DMS153 treated with DMSO at 0.1 percent for 48 hours (cell line): ENCODE data around the gene GRM8.

Source experiments
- DNase-seq: peaks from one replicate; lab custom pipeline; 2025; ENCODE audit not compliant: unreplicated experiment; lab: John Stamatoyannopoulos, UW

GRM8 gene

DNA sequence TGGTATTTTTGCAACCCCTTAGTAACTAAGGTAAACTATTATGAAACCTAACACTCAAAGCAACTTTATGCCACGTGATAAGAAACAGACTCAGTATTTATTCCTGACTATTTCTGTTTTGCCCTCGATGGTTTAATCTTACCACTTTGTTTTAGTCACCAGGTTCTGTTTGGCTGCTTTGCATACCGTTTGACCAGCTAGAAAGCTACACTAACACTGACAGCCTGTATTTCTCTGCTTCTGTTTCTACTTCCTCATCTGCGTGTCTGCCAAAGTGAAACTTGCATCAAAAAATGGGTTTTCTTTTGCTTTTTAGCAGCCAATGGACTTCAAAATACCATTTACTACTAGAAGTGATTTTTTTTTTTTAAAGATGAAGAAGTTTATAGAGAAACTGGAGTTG lies 802.5 kb downstream of the GRM8 start:
- DNase-seq, result no peak

DNA sequence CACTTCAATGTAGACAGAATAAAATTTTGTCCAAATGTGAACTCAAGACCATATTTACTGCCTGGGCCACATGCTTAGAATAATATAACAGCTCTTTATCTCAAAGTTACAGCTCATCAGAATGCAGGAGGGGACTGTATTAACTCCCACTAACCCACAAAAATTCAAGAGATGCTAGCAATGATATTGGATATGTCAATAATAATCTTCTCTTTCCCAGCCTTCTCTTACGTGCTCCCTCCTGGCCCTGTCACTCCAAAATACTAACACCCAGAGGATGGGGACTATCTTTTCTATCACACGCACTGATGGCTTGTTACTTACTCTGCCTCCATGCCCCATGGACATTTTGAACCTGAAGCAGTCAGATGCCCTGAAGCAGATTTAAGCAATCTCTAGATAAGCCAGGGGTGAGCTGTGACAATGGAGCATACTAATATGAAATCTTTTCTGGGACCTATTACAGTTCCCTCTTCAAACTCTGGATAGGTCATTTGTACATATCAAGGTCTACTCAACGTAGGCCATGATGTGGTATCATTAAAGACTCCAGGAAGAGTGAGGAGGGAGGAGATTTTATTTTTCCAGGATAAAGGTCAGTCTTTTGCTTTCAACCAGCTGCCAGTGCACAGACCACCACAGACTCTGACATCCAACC lies 803.0 kb downstream of the GRM8 start:
- DNase-seq, result no peak

DNA sequence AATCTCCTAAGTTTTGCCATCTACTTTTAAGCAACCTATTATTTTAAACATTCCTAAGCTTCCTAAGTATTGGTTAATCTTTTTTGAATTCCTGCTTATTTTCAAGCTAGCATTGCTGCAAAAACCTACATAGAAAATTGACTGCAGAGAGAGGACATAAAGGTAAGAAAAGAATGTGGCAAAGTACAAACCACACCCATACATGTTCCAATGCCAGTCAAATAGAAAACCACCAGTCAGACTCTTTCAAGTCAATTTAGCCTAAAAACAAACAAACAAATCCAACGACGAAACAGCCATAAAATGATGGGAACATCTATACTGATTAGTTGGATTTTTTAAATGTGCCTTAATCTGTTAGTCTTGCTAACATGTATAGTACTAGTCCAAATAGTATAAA lies 804.8 kb downstream of the GRM8 start:
- DNase-seq, result no peak

DNA sequence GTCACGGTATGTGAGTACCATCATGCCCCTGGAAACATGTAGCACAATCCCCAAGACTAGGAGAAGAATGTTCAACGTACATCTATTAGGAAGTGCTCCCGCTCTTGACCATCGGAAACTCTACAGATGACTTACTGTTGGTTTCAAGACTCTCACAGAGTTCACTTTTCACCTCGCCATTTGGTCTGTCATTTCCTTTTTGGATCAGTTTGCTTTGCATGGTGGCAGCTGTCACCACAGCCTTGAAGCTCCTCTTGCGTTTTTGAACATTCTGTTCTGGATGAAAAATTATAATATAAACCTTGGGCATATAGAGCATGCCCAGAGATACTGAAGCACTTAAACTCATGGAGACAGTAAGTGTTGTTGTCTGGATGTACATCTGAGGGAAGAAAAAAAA lies 806.8 kb downstream of the GRM8 start:
- no peak for DNase-seq

DNA sequence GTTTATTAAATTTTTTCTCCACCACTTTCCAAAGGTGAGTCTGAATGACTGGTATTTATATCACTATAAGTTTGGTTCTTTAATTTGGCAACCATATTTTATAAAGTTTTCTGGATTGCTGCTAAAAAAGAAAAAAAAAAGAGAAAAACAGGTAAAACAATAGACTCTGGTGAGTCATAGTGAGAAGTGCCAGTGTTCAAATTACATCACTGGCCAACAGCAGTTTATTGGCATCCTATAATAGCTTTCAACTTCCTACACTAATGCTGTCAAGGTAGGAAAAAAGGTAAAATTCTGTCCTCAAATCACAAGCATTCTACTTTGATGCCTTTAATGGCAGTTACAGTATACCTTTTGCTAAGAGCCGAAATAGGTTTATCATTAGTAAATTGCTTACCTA lies 808.8 kb downstream of the GRM8 start:
- no peak for DNase-seq

DNA sequence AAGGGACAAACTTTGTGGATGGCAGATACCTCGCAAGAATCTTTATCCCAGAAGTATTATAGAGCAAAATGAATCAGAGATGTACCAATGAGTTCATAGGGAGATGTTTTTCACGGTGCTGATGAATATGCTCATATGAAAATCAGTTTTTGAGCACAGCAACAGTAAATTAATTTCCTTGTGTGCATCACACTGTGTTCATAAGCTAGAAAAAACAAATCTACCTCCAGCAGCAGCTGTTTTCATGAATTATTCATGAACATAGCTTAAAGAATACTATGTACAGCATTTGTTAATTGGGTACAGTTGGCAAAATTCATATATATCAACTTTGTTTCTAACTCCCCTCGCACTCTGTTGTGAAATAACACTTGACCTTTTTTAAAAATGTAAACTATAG lies 809.8 kb downstream of the GRM8 start:
- DNase-seq, result no peak

DNA sequence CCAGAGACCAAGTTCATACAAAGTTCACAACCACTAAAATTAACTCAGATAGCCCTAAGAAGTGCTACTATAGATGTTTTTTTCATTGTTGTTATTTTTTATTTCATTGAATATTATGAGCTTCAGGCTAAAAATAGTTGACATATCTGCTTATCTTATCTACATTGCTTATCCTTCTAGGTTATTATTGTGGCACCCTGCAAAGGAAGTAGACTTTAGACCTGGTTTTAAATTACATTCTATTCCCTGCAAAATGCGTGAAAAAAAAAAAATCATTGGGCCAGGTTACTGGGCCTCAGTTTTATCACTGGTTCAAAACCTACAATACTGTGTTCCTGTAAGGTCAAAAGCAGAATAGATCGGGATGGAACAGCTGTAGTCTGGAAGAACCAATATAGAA lies 811.0 kb downstream of the GRM8 start:
- DNase-seq, result no peak

DNA sequence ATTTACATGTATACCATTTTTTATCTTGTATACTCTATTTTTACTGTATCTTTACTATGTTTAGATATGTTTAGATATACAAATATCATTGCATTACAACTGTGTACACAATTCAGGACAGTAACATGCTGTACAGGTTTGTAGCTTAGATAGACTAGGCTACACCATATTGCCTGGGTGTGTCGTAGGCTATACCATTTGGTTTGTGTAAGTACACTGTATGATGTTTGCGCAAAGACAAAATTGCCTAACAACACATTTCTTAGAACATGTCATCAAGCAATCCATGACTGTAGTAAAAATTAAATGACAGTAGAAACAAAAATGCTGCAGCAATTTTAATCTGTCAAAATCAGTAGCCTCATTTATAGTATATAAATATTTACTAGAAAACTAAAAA lies 812.2 kb downstream of the GRM8 start:
- no peak for DNase-seq

DNA sequence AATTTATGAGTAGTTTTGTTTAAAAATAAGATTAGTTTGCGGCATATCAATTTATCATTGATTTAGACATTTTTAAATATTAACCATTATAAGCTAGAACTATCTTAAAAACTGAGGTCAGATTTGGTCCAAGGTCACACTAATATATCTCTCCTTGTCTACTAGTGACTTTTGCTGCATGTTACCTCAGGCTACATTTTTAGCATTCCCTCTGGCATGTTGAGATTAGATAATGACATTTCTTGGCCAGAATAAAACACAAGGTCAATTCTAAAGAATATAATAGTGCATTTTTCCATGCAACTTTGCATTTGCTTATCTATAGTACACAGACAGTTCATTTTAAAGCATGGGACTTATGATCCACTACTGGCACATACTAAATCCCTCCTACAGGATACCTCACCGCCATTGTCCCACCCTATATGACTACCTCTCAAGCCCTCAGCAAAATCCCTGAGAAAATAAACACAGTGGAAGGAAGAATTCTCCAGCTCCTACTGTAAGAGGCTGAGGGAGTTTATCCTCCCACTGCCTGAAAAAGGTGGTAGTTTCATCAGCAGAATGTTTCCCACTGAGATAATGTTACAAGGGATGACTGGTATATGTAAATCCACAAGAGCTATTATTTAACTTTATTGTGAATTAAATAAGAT lies 816.4 kb downstream of the GRM8 start:
- no peak for DNase-seq

DNA sequence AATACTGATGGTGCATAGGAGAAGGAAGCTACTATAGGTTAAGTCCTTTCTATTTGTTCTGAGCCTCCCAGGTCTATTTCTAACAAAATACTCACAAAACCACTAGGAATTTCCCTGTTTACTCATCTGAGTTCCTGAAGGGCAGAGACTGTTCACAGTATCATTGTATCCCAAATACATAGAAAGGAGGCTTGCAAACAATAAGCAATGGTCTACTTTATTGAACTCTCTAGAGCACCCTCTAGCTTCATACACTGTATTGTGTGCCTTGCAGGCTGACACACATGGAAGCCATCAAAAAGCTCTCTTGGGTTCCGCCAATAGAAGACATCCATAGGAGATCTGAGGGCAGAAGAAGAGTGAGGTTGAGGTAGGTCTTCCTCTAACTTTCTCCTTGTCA lies 826.1 kb downstream of the GRM8 start:
- no peak for DNase-seq

DNA sequence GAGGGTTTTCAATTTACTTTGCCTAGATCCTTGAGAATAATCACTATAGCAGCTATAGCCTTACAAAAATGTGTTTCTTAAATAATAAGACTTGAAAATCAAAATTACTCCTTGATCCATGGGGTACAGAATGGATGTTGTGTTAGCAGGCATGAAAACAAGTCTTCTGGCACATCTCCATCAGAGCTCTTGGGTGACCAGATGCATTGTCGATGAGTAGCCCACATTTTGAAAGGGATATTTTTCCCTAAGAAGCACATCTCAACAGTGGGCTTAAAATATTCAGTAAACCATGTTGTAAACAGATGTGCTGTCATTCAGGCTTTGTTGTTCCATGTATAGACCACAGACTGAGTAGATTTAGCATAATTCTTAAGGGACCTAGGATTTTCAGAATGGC lies 827.8 kb downstream of the GRM8 start:
- no peak for DNase-seq

DNA sequence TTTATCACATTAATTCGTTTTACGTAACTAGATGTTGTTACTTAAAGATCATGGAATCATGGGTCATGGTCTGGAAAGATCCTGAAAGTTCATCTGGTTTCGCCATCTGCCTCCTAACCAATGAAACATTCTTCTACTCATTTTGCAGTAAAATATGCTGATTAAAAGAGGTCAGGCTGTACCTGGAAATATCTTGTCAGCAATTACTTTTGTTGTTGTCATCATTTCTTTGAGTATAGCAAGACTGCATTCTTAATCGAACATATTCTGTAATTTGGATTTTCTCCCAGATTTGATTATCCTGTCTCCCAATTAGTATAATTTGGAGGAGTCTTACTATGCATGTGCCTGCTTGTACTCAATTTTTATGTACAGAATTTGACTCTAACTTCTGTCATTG lies 833.7 kb downstream of the GRM8 start:
- no peak for DNase-seq

DNA sequence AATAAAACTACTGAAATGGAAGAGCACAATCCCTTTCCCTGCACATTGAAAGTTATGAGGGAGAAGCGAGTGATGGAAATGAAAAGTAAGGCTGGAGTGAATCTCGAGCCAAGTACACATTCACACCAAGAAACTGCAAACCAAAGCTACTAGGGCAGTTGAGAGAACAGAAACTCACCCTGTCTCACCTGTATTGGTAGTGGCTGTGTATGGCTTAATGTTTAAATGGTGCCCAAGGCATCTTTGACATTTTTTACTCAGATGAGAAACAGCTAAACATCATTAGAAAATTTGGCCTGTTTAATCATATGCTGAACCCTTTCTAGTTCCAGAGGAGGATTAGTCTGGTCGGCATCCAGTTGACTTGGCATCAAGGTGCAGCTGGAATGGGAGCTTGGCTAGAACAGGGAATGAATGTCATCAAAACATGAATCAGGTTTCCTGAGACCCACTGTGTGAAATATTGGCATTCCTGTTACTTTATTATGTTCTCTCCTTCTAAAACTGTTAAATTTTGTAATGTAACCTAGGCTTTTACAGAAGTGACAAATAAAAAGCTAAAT lies 840.8 kb downstream of the GRM8 start:
- no peak for DNase-seq

DNA sequence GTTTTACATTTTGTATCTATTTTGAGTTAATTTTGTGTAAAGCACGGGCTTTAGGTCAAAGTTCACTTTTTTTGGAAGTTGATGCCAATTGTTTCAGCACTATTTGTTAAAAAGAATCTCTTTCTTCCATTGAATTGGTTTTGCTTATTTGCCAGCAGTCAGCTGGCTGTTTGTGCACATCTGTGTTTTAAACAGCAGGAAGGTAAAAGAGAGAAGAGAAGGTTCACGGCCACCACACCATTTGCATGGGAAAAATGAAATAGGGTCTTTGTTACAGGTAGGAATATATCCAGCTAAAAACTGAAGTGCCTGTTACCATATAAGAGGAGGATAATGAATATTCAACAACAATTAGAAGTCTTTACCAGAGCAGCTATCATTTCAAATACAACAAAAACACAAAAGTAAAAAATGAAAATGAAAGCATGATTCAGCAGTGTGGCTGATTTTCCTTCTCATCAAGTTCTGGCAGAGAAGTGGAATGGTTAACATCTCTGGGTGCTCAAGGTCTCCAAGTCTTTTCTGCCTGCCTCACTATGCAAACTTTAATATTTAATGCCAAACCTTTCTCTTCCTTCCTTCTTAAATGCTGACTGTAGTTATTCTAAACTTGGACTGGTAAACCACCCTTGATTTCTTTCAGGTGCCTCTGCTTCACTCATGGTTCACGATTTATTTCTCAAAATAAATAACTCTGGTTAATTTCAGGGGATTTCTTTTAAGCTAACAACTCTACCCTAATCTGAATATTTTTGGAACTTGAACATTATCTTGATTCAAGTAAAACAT lies 841.5 kb downstream of the GRM8 start:
- DNase-seq, result no peak

DNA sequence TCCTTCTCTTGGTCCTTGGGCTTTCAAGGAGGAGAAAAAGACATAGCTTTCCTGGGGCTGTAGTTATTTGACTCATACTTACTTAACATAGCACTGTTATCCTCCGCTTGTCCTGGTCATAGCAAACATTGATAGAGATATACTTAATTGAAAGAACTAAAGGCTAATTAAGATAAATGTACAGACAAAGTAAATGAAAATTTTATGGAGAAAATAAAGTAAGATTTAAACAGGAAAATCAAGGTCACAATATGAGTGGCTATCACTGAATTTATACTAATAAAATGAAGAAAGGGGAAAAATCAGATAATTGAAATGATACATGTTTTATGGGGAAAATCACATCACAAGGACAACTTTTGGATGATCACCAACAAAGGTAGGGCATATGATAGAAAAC lies 849.7 kb downstream of the GRM8 start:
- DNase-seq, result no peak

DNA sequence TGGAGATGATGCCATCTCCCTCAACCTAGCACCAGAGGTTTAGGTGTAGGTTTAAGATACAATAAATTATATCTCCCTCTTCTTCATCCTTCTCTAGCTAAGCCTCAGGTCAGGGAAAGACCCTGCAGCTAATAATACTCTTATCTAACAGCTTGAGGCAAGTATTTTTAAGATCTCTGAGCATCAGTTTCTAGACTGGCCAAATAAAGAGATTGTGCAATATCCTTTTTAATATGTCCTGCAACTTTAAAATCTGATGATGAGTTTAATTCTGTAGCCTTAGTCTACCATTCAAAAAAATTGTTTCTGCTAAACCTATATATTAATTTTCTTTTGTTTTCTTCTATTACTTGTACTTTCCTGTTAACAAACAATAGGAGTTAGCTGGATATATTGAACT lies 850.8 kb downstream of the GRM8 start:
- DNase-seq, result no peak

DNA sequence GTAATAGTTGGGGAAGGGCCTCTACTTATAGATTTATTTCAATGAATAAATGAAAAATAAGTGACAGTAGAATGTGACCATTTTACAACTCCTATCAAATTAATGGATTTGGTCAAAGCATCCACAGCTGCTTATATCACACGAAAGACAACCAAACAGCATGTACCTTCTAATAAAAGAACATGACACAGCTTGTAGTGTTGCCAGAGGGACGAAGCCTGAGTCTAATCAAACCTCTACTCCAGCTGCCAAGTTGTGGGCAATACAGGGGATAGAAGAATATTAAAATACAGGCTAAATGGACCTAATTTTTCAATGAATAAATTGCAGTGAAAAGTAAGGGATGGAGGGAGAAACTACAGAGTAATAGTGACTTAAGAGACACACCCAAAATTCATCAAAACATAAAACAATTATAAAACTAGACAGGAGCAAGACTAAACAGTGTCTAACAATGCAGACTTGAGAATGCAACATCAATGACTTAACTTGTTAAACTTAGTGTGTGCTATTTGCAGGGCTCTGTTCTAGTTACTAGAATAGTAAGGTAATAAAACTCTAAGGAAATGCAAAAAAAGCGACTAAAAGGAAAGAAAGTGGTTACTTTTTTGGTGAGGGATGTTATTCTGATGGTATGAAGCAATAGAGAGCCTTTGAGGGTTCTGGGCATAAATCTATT lies 853.8 kb downstream of the GRM8 start:
- no peak for DNase-seq

DNA sequence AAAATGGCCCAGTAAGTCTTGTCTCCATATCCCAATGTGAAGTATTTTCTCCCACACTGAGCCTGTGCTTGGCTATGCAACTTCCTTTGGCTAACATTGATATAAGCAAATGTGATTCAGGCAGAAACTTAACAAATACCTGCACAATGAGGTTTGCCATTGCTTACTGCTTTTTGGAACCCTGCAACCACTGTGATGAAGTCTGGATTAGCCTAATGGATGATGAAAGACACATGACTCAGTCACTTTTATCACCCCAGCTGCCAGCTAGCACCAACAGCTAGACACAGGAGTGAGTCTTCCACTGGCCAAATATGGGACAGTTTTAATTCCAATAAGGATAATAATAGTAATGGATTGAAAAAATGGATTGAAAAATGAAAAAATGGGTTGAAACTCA lies 854.5 kb downstream of the GRM8 start:
- no peak for DNase-seq

DNA sequence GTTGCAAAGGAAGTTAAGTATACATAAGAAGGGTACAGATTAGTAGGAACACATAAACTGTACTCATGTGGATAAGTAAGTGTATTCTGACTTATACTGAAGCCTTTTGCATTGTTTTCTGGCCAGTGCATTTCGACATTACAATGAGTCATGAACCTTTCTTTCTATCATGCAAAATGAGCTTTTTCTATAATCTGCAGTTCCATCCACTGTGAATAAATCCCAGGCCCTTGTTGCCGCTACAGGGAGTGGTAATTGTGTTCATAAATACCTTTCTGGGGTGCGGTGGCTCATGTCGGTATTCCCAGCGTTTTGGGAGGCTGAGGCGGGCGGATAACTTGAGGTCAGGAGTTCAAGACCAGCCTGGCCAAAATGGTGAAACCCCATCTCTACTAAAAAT lies 858.3 kb downstream of the GRM8 start:
- no peak for DNase-seq
